Head of caudate nucleus (tissue), 42 donors: ENCODE data around the gene OR2B3.
"Not testable (repeated sequence)": the region's sequence is repeated elsewhere in the genome, so short reads cannot be mapped to it uniquely, and the experiment has no call there.

ENCODE experiments used
- DNase-seq, 42 donors: peaks; one replicate each; pipeline versions ENCODE4 v3.0.0 to v3.0.0-alpha.2; 2020 to 2021; ENCODE audit warnings: mixed read lengths in 7 of 42
- intact Hi-C: fragments of 100-400 bp; cut with DNase I; formaldehyde crosslinking; loops from one replicate; pipeline ENCODE4 v1.15.0; 2022

The OR2B3 gene

DNA sequence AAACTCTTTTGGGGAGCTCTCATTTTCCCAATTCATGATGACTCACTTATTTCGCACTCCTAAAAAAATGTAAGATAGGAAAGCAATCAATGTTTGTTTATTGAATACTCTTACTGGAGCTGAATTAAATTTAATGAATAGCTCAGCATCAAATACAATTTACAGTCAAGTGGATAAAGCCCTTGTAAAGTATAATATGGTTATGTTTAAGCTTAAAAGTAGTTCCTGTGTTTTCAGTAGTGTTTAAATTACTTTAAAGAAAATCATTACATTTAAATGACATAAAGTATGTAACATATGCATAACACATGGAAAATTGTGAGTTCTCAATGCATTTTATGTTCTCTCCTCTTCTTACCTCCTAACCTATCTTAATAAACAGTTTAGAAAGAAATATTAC is at the start of gene OR2B3:
OR2B3 (minus strand) TSS at position 101 of the 400 bp plus-strand sequence; CDS start at position 36, 65 bp downstream.
- DNase-seq, result no peak
- intact Hi-C loops, result no loop called here

GRCh38 chr6:29131691-29132090 is 44.6 kb upstream of the OR2B3 start:
- intact Hi-C loops, result no loop called here

GRCh38 chr6:29130644-29131043 is 43.5 kb upstream of the OR2B3 start:
- intact Hi-C loops, result no loop called here

More at GRCh38 chr6:29131691-29132090, 44.6 kb upstream of the OR2B3 start:
- DNase-seq, result no peak

GRCh38 chr6:29129326-29130012 is 42.4 kb upstream of the OR2B3 start:
- intact Hi-C loops, result no loop called here
- peak in 1 of 42 donors; percentile 26 for DNase-seq

More at GRCh38 chr6:29130644-29131043, 43.5 kb upstream of the OR2B3 start:
- DNase-seq, result peak in 1 of 42 donors; percentile 24

DNA sequence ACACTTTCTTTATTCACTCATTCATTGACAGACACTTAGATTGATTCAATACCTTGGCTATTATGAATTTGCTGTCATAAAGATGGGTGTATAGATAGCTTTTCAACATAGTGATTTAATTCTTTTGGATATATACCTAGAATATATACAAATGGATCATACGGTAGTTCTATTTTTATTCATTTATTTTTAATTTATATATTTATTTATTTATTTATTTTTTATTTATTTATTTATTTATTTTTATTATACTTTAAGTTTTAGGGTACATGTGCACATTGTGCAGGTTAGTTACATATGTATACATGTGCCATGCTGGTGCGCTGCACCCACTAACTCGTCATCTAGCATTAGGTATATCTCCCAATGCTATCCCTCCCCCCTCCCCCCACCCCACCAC is 27.9 kb upstream of the OR2B3 start:
- DNase-seq, intact Hi-C loops: not testable (repeated sequence)

GRCh38 chr6:29112135-29112534 is 25.0 kb upstream of the OR2B3 start:
- DNase-seq, result no peak
- intact Hi-C loops, result no loop called here

- intact Hi-C loops, result no loop called here
- DNase-seq, result no peak
Observed at GRCh38 chr6:29107758-29108157, 20.6 kb upstream of the OR2B3 start, which contains the start of gene OR2J3. Gene OR2J3, plus strand, starts transcription at chr6:29108058. Its CDS starts 3,833 bp downstream, at chr6:29111891.

- intact Hi-C loops, result no loop called here
- no peak for DNase-seq
Observed at GRCh38 chr6:29099190-29099589, 12.1 kb upstream of the OR2B3 start, which contains the start of gene OR2J1. Gene OR2J1, plus strand, starts transcription at chr6:29099490. Its CDS starts 1,453 bp downstream, at chr6:29100943.

DNA sequence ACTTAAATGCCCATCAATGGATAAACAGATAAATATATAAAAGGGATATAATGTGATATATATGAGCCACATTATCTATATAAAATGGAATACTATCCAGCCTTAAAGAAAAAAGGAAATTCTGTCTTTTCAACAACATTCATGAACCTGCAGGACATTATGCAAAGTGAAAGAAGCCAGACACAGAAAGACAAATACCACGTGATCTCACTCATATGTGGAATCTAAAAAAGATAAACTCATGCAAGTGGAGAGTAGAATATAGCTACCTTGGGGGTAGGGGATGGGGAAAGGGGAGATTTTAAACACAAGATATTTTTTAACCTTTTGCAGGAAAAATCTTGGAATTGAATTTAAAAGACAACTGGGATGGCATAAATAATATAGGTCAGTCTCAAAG is 10.7 kb upstream of the OR2B3 start:
- intact Hi-C loops, result no loop called here
- no peak for DNase-seq

GRCh38 chr6:29092957-29093356 is 5.8 kb upstream of the OR2B3 start:
- intact Hi-C loops, result no loop called here
- no peak for DNase-seq

GRCh38 chr6:29082457-29082856 is 4.7 kb downstream of the OR2B3 start:
- DNase-seq, result no peak

DNA sequence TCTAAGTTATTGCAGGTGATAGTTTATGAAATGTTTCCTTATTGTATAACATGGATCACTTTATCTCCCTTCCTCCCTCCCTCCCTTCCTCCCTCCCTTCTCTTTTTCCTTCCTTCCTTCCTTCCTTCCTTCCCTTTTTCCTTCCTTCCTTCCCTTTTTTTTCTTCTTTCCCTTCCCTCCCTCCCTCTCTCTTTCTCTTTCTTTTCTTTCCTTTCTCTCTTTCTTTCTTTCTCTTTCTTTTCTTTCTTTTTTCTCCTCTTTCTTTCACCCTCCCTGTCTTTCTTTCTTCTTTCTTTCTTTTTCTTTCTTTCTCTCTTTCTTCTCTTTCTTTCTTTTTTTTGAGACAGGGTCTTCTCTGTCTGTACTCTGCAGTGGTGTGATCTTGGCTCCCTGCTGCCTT is 5.8 kb downstream of the OR2B3 start:
- no peak for DNase-seq
- intact Hi-C loops, result no loop called here

More at GRCh38 chr6:29082457-29082856, 4.7 kb downstream of the OR2B3 start:
- intact Hi-C loops, result no loop called here

DNA sequence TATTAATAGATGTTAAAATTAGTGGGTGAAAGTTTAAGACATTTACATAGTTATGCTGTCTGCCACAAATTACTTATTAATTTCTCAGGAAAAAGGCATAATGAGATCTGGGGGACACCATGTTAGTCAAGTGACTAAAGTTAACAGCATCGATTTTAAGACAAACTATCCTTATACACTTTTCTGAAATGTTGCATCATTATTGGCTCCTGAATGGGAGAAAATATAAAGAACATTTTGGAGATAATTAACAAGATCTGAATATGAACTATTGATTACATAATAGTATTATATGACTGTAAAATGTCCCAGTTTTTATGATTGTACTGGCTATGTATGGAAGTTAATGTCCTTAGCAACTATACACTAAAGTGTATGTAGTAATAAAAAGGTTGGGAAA is 7.9 kb downstream of the OR2B3 start:
- intact Hi-C loops, result no loop called here
- DNase-seq, result no peak

DNA sequence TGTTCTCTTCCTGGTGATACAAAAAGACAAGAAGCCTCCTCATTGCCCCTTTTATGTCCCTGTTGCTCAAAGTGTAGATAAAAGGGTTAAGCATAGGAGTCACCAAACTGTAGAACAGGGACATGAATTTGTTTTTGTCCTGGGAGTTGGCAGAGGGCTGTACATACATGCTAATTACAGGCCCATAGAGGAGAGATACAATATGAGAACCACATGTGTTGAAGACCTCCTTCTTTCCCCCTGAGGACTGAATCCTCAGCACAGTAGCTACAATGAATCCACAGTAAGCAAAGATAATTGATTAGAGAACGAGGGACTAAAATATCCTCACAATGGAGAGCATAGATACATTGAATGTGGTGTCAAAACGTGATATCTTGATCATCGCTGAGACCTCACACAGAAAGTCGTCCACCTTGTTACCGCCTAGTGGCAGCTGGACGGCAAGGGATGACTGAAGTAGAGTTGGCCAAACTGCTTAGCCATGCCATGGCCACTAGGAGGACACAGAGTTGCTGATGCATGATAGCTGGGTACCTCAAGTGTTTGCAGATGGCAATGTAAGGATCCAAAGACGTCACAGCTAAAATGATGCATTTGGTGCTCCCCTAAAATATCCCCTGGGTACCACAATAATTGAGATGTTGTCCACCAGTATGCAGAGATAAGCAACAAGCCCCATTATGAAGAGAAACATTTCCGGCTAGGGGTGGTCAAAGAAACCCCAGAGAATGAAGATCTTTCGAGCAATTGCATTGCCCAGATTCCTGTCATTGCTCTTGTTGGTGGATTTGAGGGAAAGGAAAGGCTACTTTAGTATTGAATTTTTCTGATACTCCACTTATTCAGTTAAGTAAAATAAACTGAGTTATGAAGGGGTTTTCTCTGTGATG is 15.0 kb downstream of the OR2B3 start:
- intact Hi-C loops, result no loop called here
- no peak for DNase-seq

DNA sequence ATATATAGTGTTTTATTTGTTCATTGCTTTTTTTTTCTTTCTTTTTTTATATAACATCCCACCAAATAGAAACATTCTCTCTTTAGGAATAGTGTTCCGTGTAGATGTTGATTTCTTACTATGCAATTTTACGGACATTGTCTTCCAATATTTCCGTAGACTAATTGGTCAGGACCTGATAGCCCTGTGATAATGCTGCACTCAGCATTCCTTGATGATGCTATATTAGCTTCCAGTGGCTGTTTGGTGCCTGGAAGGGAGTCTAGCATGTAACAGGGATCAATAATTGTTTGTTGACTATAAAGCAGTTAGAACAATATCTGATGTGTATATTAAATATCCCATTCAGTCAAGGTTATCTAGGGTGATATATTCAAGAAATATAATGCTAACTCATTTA is 35.4 kb downstream of the OR2B3 start:
- intact Hi-C loops, result no loop called here
- no peak for DNase-seq

DNA sequence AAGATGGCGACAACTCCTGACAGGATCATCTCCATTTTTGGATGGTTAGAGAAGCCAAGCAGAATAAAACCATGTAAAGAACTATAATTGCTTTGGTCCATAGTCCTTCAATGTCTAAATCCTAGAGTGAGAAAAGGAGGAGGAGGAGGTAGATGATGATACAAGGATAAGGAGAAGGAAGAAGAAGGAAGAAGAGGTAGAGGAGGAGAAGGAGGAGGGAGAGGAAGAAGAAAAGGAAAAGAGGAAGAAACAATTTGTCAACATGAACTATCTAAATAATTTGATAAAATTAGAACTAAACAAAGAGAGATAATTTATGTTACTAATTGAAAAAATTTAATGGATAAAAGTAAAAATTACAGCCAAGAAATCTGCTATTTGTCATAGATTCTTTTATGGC is 42.0 kb downstream of the OR2B3 start, which contains the start of gene OR2W1:
OR2W1 (minus strand) TSS at position 101 of the 400 bp plus-strand sequence; CDS start at position 101, 0 bp downstream.
- DNase-seq, result no peak
- intact Hi-C loops, result no loop called here
